ENCODE measurements around the gene SLC25A31. TPM values are rescaled to one million over a fixed set of nuclear protein-coding genes. Genes with fewer than 3 reads are reported as not detected.

SLC25A31 gene
- total RNA-seq: not detected in 2 replicates

- no peak within 1 kb of the TSS for H3K27ac Mint-ChIP-seq
- intact Hi-C loops (cut with micrococcal nuclease): no loop called here
- no peaks in the 10 kb centered on the region for H3K36me3 Mint-ChIP-seq (ENCODE audit: low read depth)
- H3K27me3 Mint-ChIP-seq: peaks cover 2% of the 10 kb centered on the region
- H3K9me3 Mint-ChIP-seq: no peaks in the 10 kb centered on the region
- no peaks in the 10 kb centered on the region for H3K4me1 Mint-ChIP-seq
- no peak within 1 kb of the TSS for H3K4me3 Mint-ChIP-seq
- no peak for DNase-seq
These were observed at the start of gene SLC25A31 for GRCh38 chr4:127730142-127730913. Gene SLC25A31 (plus strand): TSS chr4:127730400. CDS start chr4:127730546, 146 bp downstream.

GRCh38 chr4:127685292-127685691 is 44.9 kb upstream of the SLC25A31 start:
- Mint-ChIP-seq H3K4me1 (no peaks in the 10 kb centered on the region), H3K9me3 (no peaks in the 10 kb centered on the region), H3K27ac (no peak overlapping the region), H3K27me3 (no peaks in the 10 kb centered on the region), H3K4me3 (no peak overlapping the region), H3K36me3 (ENCODE audit: low read depth) (no peaks in the 10 kb centered on the region)
- no peak for DNase-seq
- intact Hi-C loops (cut with micrococcal nuclease): no loop called here

GRCh38 chr4:127686658-127687057 is 43.5 kb upstream of the SLC25A31 start:
- no peak overlapping the region for H3K4me3 Mint-ChIP-seq
- H3K4me1 Mint-ChIP-seq: no peaks in the 10 kb centered on the region
- intact Hi-C loops (cut with micrococcal nuclease): no loop called here
- H3K27me3 Mint-ChIP-seq: no peaks in the 10 kb centered on the region
- no peaks in the 10 kb centered on the region for H3K36me3 Mint-ChIP-seq (ENCODE audit: low read depth)
- no peak overlapping the region for H3K27ac Mint-ChIP-seq
- DNase-seq: no peak
- no peaks in the 10 kb centered on the region for H3K9me3 Mint-ChIP-seq

- DNase-seq: no peak
- Mint-ChIP-seq H3K27ac (no peak overlapping the region), H3K9me3 (no peaks in the 10 kb centered on the region), H3K36me3 (ENCODE audit: low read depth) (no peaks in the 10 kb centered on the region), H3K4me1 (no peaks in the 10 kb centered on the region), H3K27me3 (no peaks in the 10 kb centered on the region), H3K4me3 (no peak overlapping the region)
- intact Hi-C loops (cut with micrococcal nuclease): no loop called here
These were observed 42.6 kb upstream of the SLC25A31 start for GRCh38 chr4:127687580-127687979.

GRCh38 chr4:127698789-127699200 is 31.4 kb upstream of the SLC25A31 start:
- Mint-ChIP-seq H3K36me3 (ENCODE audit: low read depth) (no peaks in the 10 kb centered on the region), H3K27me3 (peaks cover 2% of the 10 kb centered on the region), H3K4me3 (no peak overlapping the region), H3K27ac (no peak overlapping the region), H3K4me1 (no peaks in the 10 kb centered on the region), H3K9me3 (peaks cover 5% of the 10 kb centered on the region)
- intact Hi-C loops (cut with micrococcal nuclease): no loop called here
- DNase-seq: no peak

- Mint-ChIP-seq H3K4me3 (no peak overlapping the region), H3K27me3 (no peaks in the 10 kb centered on the region), H3K27ac (no peak overlapping the region), H3K36me3 (ENCODE audit: low read depth) (no peaks in the 10 kb centered on the region), H3K4me1 (no peaks in the 10 kb centered on the region), H3K9me3 (no peaks in the 10 kb centered on the region)
- DNase-seq: no peak
- intact Hi-C loops (cut with micrococcal nuclease): no loop called here
These were observed 21.2 kb upstream of the SLC25A31 start for GRCh38 chr4:127708985-127709384.

- no peaks in the 10 kb centered on the region for H3K27me3 Mint-ChIP-seq
- intact Hi-C loops (cut with micrococcal nuclease): no loop called here
- no peak overlapping the region for H3K27ac Mint-ChIP-seq
- no peaks in the 10 kb centered on the region for H3K4me1 Mint-ChIP-seq
- no peak overlapping the region for H3K4me3 Mint-ChIP-seq
- no peaks in the 10 kb centered on the region for H3K36me3 Mint-ChIP-seq (ENCODE audit: low read depth)
- no peaks in the 10 kb centered on the region for H3K9me3 Mint-ChIP-seq
- DNase-seq: no peak
These were observed 20.7 kb upstream of the SLC25A31 start for GRCh38 chr4:127709456-127709855.

GRCh38 chr4:127731406-127731805 is 1.2 kb downstream of the SLC25A31 start:
- Mint-ChIP-seq H3K27ac (no peak overlapping the region), H3K4me1 (no peaks in the 10 kb centered on the region), H3K4me3 (no peak overlapping the region), H3K9me3 (no peaks in the 10 kb centered on the region), H3K36me3 (ENCODE audit: low read depth) (no peaks in the 10 kb centered on the region), H3K27me3 (peaks cover 2% of the 10 kb centered on the region)
- intact Hi-C loops (cut with micrococcal nuclease): no loop called here
- DNase-seq: no peak

GRCh38 chr4:127732623-127733328 is 2.6 kb downstream of the SLC25A31 start:
- no peaks in the 10 kb centered on the region for H3K9me3 Mint-ChIP-seq
- intact Hi-C loops (cut with micrococcal nuclease): loop anchor here (1.0 kb wide), 1 partner anchor 127 kb away; no protein-coding TSS in a partner anchor
- H3K36me3 Mint-ChIP-seq (ENCODE audit: low read depth): no peaks in the 10 kb centered on the region
- DNase-seq: no peak
- no peak overlapping the region for H3K27ac Mint-ChIP-seq
- H3K4me1 Mint-ChIP-seq: no peaks in the 10 kb centered on the region
- H3K27me3 Mint-ChIP-seq: peaks cover 1% of the 10 kb centered on the region
- H3K4me3 Mint-ChIP-seq: no peak overlapping the region

GRCh38 chr4:127734976-127735375 is 4.8 kb downstream of the SLC25A31 start:
- H3K4me3 Mint-ChIP-seq: no peak overlapping the region

GRCh38 chr4:127737295-127737694 is 7.1 kb downstream of the SLC25A31 start:
- no peak overlapping the region for H3K27ac Mint-ChIP-seq
- no peak for DNase-seq
- no peaks in the 10 kb centered on the region for H3K4me1 Mint-ChIP-seq
- peaks cover 9% of the 10 kb centered on the region for H3K27me3 Mint-ChIP-seq
- intact Hi-C loops (cut with micrococcal nuclease): no loop called here
- H3K9me3 Mint-ChIP-seq: no peaks in the 10 kb centered on the region
- no peak overlapping the region for H3K4me3 Mint-ChIP-seq
- no peaks in the 10 kb centered on the region for H3K36me3 Mint-ChIP-seq (ENCODE audit: low read depth)

More at GRCh38 chr4:127734976-127735375, 4.8 kb downstream of the SLC25A31 start:
- intact Hi-C loops (cut with micrococcal nuclease): no loop called here
- Mint-ChIP-seq H3K27me3 (peaks cover 9% of the 10 kb centered on the region), H3K27ac (no peak overlapping the region), H3K36me3 (ENCODE audit: low read depth) (no peaks in the 10 kb centered on the region), H3K4me1 (no peaks in the 10 kb centered on the region), H3K9me3 (no peaks in the 10 kb centered on the region)
- no peak for DNase-seq

- intact Hi-C loops (cut with micrococcal nuclease): no loop called here
- H3K27ac Mint-ChIP-seq: no peak overlapping the region
- no peak for DNase-seq
- H3K9me3 Mint-ChIP-seq: no peaks in the 10 kb centered on the region
- H3K4me1 Mint-ChIP-seq: no peaks in the 10 kb centered on the region
- no peak overlapping the region for H3K4me3 Mint-ChIP-seq
- peaks cover 11% of the 10 kb centered on the region for H3K27me3 Mint-ChIP-seq
- H3K36me3 Mint-ChIP-seq (ENCODE audit: low read depth): no peaks in the 10 kb centered on the region
These were observed 11.0 kb downstream of the SLC25A31 start for GRCh38 chr4:127741247-127741646.

GRCh38 chr4:127747883-127748282 is 17.7 kb downstream of the SLC25A31 start:
- DNase-seq: no peak
- Mint-ChIP-seq H3K4me1 (no peaks in the 10 kb centered on the region), H3K27ac (no peak overlapping the region), H3K36me3 (ENCODE audit: low read depth) (no peaks in the 10 kb centered on the region), H3K9me3 (peaks cover 9% of the 10 kb centered on the region), H3K4me3 (no peak overlapping the region), H3K27me3 (no peaks in the 10 kb centered on the region)
- intact Hi-C loops (cut with micrococcal nuclease): no loop called here

- peaks cover under 1% of the 10 kb centered on the region for H3K27me3 Mint-ChIP-seq
- intact Hi-C loops (cut with micrococcal nuclease): no loop called here
- DNase-seq: no peak
- H3K27ac Mint-ChIP-seq: no peak overlapping the region
- no peak overlapping the region for H3K4me3 Mint-ChIP-seq
- peaks cover 9% of the 10 kb centered on the region for H3K9me3 Mint-ChIP-seq
- H3K36me3 Mint-ChIP-seq (ENCODE audit: low read depth): no peaks in the 10 kb centered on the region
- no peaks in the 10 kb centered on the region for H3K4me1 Mint-ChIP-seq
These were observed 18.8 kb downstream of the SLC25A31 start for GRCh38 chr4:127748957-127749356.

All from activated CD4-positive, alpha-beta T cell treated with anti-CD3 and anti-CD28 coated beads, Interleukin-2, amount 10 ng/mL, durations not matched to agents 24 days and 14 days (primary cell).